Ishikawa (cell line): ENCODE measurements around the gene ERGIC2.

Experiments used
- EP300 ChIP-seq: IDR thresholded peaks from 2 replicates; pipeline ENCODE4 v1.6.1; 2012; ENCODE audit warnings: borderline replicate concordance
- TAF1 ChIP-seq: IDR thresholded peaks from 2 replicates; pipeline ENCODE4 v1.6.1; 2012; ENCODE audit warnings: low read depth, mild to moderate bottlenecking

- no peak for TF ChIP-seq EP300
- TF ChIP-seq TAF1: no peak
Observed at GRCh38 chr12:29291226-29291625, 89.7 kb downstream of the ERGIC2 start.
